ENCODE data around the gene IMPG2. TPM values are rescaled to one million over a fixed set of nuclear protein-coding genes. Genes with fewer than 3 reads are reported as not detected.

Gene IMPG2
- total RNA-seq, 3 donors from 2014 or later, result 0.03 to 0.05 (median 0.05) TPM

DNA sequence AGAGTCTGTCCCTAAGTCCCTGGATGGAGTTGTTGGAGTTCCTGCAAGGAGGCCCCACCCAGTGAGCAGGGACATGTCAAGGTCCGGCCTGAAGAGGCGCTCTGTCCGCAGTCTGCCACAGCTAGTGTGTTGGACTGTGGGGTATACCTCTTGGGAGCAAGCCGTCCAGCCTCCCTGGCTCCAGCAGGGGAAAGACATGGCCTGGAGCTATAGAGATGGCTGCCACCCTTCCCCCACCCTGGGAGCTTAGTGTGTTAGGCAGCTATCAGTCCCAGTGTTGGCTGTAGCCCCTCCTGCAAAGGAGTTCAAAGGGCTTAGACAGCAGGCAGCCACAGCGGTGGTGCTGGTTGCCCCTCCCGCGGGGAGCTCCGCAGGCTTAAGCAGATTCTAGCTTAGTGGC lies 20.3 kb downstream of the IMPG2 start:
- no peak overlapping the region for H3K4me3 Mint-ChIP-seq
- DNase-seq (no peak), ATAC-seq (no peak)
- peaks cover 39% of the 10 kb centered on the region for H3K9me3 Mint-ChIP-seq
- no peaks in the 10 kb centered on the region for H3K27me3 Mint-ChIP-seq (ENCODE audit: low read depth)
- no peaks in the 10 kb centered on the region for H3K4me1 Mint-ChIP-seq (ENCODE audit: low read depth)
- H3K36me3 Mint-ChIP-seq (ENCODE audit: insufficient read depth), result peaks cover 12% of the 10 kb centered on the region

DNA sequence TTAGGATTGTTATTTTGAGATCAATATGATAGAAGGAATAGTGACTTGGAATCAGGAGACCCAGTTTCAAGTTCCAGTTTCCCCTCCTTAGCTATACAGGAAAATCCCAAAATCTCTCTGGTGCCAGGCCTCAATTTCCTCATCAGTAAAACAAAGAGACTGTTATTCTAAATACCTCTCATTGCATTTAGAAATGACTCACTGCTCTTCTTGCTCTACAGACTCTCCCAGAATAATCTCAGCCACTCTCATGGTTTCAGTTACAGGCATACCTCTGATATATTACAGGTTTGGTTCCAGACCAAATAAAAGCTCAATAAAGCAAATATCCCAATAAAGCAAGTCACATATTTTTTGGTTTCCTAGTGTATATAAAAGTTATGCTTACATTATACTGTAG lies 28.3 kb downstream of the IMPG2 start:
- Mint-ChIP-seq H3K9me3 (peaks cover 26% of the 10 kb centered on the region), H3K36me3 (ENCODE audit: insufficient read depth) (peaks cover 5% of the 10 kb centered on the region), H3K27me3 (ENCODE audit: low read depth) (no peaks in the 10 kb centered on the region), H3K4me1 (ENCODE audit: low read depth) (no peaks in the 10 kb centered on the region), H3K4me3 (no peak overlapping the region)
- DNase-seq (no peak), ATAC-seq (no peak)

DNA sequence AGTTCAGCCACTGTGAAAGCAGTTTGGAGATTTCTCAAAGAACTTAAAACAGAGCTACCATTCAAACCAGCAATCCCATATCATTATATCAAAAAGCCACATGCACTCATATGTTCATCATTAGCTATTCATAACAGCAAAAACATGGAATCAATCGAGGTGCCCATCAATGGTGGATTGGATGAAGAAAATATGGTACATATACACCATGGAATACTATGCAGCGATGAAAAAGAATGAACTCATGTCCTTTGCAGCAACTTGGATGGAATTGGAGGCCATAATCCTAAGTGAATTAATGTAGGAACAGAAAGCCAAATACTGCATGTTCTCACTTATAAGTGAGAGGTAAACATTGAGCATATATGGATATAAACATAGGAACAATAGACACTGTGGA lies 32.1 kb downstream of the IMPG2 start:
- Mint-ChIP-seq H3K4me3 (no peak overlapping the region), H3K9me3 (peaks cover 5% of the 10 kb centered on the region), H3K27me3 (ENCODE audit: low read depth) (no peaks in the 10 kb centered on the region), H3K4me1 (ENCODE audit: low read depth) (no peaks in the 10 kb centered on the region), H3K36me3 (ENCODE audit: insufficient read depth) (peaks cover 7% of the 10 kb centered on the region)
- DNase-seq (no peak), ATAC-seq (no peak)

GRCh38 chr3:101284757-101285156 lies 35.6 kb downstream of the IMPG2 start:
- ATAC-seq (no peak), DNase-seq (no peak)
- Mint-ChIP-seq H3K36me3 (ENCODE audit: insufficient read depth) (peaks cover 7% of the 10 kb centered on the region), H3K9me3 (peaks cover 5% of the 10 kb centered on the region), H3K4me1 (ENCODE audit: low read depth) (no peaks in the 10 kb centered on the region), H3K27me3 (ENCODE audit: low read depth) (no peaks in the 10 kb centered on the region), H3K4me3 (no peak overlapping the region)

DNA sequence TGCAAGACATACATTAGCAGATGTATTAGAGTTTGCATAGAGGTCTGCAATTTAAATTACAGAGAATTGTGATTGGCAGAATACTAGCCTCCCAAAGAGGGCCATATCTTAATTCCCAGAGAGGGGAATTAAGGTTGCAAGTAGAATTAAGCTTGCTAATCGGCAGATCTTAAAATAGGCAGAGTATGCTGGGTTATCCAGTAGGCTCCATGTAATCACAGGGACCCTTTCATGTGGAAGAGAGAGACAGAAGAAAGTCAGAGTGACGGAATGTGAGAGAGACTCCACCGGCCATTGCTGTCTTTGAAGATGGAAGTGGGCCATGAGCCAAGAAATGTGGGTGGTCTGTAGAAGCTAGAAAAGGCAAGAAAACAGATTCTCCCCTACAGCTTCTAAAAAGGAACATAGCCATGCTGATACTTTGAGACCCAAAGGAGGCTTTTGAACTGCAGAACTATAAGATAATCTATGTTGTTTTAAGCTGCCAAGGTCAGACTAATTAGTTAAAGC lies 38.8 kb downstream of the IMPG2 start:
- no peak for DNase-seq
- no peak for ATAC-seq
- H3K36me3 Mint-ChIP-seq (ENCODE audit: insufficient read depth), result peaks cover 2% of the 10 kb centered on the region
- H3K4me1 Mint-ChIP-seq (ENCODE audit: low read depth), result no peaks in the 10 kb centered on the region
- no peaks in the 10 kb centered on the region for H3K27me3 Mint-ChIP-seq (ENCODE audit: low read depth)
- no peak overlapping the region for H3K4me3 Mint-ChIP-seq
- no peaks in the 10 kb centered on the region for H3K9me3 Mint-ChIP-seq

DNA sequence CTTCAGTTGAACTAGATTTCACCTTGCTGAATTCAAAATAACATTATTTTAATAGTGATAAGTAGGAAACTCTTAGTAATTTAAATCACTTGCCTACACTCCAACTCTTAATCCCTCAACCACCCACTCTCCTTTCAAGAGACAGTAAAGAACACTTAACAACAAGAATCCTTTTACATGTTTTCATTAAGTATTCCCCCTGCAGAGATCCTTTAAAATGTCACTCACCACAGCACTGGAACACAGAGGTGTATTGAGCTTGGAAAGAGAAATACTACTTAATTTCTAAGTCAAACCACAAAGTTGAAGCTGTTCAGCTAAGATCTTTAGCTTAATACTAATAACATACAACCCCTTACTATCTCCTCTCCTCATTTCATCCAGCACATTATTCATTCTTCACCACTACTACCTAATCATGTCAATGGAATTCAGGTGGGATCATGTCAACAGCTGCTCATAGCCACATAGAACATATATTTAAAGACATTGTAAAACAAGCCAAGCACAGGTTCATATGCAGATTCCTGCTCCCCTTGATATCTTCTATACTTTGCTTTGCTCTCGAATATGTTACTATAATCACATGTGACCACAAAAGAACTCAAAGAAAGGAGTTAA lies 40.5 kb downstream of the IMPG2 start:
- H3K4me3 Mint-ChIP-seq, result no peak overlapping the region
- no peak for DNase-seq

DNA sequence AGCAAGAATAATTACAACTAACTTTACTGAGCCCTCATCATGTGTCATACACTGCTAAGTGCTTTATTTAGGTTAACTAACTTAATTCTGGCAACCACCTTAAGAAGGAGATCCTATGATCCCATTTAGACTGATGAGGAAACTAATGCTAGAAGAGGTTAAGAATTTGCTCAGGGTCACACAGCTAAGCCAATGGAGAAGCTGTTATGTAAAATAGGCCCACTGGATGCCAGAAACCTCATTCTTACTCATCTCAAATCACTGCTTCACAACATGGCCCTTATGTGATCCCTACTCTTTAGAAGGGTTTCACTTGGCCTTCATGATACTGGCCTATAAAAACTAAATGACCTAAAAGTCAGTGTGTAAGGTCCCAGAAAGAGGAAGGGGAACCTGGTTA lies 41.2 kb downstream of the IMPG2 start:
- ATAC-seq (no peak), DNase-seq (no peak)
- Mint-ChIP-seq H3K36me3 (ENCODE audit: insufficient read depth) (peaks cover 2% of the 10 kb centered on the region), H3K4me3 (no peak overlapping the region), H3K9me3 (no peaks in the 10 kb centered on the region), H3K4me1 (ENCODE audit: low read depth) (no peaks in the 10 kb centered on the region), H3K27me3 (ENCODE audit: low read depth) (no peaks in the 10 kb centered on the region)

More for the DNA sequence above, 40.5 kb downstream of the IMPG2 start:
- Mint-ChIP-seq H3K27me3 (ENCODE audit: low read depth) (no peaks in the 10 kb centered on the region), H3K36me3 (ENCODE audit: insufficient read depth) (peaks cover 2% of the 10 kb centered on the region), H3K9me3 (no peaks in the 10 kb centered on the region), H3K4me1 (ENCODE audit: low read depth) (no peaks in the 10 kb centered on the region)
- no peak for ATAC-seq

DNA sequence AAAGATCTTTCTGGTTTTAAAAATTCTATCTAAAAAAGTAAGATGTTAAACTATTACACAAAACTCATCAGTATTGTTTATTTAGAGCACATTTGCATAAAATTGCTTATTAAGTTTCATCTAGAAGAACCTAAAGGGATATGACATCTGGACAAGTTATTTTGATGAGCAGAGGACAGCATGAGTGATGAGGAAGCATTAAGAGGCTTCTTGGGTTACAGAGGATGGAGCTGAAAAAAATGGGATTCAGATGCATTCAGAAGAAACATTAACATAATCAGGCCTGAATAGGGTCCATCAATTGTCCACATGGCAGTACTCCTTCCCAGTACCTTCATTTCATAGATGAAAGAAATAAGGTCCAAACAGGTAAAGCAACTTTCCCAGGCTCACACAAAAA lies 41.6 kb downstream of the IMPG2 start:
- Mint-ChIP-seq H3K4me1 (ENCODE audit: low read depth) (no peaks in the 10 kb centered on the region), H3K27me3 (ENCODE audit: low read depth) (no peaks in the 10 kb centered on the region), H3K36me3 (ENCODE audit: insufficient read depth) (peaks cover under 1% of the 10 kb centered on the region), H3K9me3 (no peaks in the 10 kb centered on the region), H3K4me3 (no peak overlapping the region)
- DNase-seq, result no peak
- no peak for ATAC-seq

DNA sequence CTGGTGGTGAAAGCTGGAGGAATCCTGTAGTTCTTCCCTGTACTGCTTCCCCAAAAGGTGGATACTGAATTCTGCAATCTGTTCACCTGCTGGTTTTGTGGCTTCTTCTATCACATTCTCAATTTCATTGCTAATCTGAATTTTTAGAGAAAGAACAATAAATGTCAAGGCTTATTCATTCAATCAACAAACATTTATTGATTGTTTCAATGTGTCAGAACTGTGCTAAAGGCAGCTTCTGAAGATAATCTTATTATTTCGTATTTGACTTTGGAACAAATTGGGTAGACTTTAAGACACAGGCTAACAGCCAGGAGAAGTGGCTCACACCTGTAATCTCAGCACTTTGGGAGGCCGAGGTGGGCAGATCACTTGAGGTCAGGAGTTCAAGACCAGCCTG lies 46.8 kb downstream of the IMPG2 start:
- DNase-seq (no peak), ATAC-seq (no peak)
- Mint-ChIP-seq H3K36me3 (ENCODE audit: insufficient read depth) (peaks cover 6% of the 10 kb centered on the region), H3K4me1 (ENCODE audit: low read depth) (no peaks in the 10 kb centered on the region), H3K4me3 (no peak overlapping the region), H3K9me3 (no peaks in the 10 kb centered on the region), H3K27me3 (ENCODE audit: low read depth) (no peaks in the 10 kb centered on the region)

DNA sequence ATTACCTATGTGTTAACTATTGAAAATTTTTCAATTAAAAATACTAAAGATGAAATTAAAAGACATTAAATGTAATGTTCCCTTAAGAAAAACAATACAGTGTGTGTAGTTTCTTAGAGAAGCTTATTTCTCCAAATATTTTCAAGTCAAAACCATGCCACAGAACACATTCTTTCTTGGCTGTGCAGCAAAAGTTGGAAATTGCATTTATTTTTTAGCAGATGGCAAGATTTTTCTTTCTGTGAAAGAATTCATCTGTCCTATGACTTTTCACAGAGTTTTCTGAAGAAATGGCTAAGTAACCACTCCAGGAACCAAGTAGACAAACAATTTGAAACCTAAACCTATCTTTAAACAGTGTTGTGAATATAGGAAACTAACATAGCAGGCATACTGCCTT lies 47.2 kb downstream of the IMPG2 start:
- no peak for ATAC-seq

GRCh38 chr3:101271728-101272127 lies 48.6 kb downstream of the IMPG2 start:
- ATAC-seq, result no peak
- Mint-ChIP-seq H3K4me1 (ENCODE audit: low read depth) (no peaks in the 10 kb centered on the region), H3K36me3 (ENCODE audit: insufficient read depth) (peaks cover 7% of the 10 kb centered on the region), H3K27me3 (ENCODE audit: low read depth) (no peaks in the 10 kb centered on the region), H3K4me3 (no peak overlapping the region), H3K9me3 (no peaks in the 10 kb centered on the region)
- no peak for DNase-seq

More for the DNA sequence above, 47.2 kb downstream of the IMPG2 start:
- Mint-ChIP-seq H3K27me3 (ENCODE audit: low read depth) (no peaks in the 10 kb centered on the region), H3K36me3 (ENCODE audit: insufficient read depth) (peaks cover 6% of the 10 kb centered on the region), H3K4me3 (no peak overlapping the region), H3K9me3 (no peaks in the 10 kb centered on the region), H3K4me1 (ENCODE audit: low read depth) (no peaks in the 10 kb centered on the region)
- no peak for DNase-seq

GRCh38 chr3:101270149-101270548 lies 50.2 kb downstream of the IMPG2 start:
- H3K27me3 Mint-ChIP-seq (ENCODE audit: low read depth), result no peaks in the 10 kb centered on the region
- no peak for DNase-seq
- H3K4me3 Mint-ChIP-seq, result no peak overlapping the region
- no peaks in the 10 kb centered on the region for H3K4me1 Mint-ChIP-seq (ENCODE audit: low read depth)
- ATAC-seq, result no peak
- peaks cover 8% of the 10 kb centered on the region for H3K36me3 Mint-ChIP-seq (ENCODE audit: insufficient read depth)
- H3K9me3 Mint-ChIP-seq, result no peaks in the 10 kb centered on the region

DNA sequence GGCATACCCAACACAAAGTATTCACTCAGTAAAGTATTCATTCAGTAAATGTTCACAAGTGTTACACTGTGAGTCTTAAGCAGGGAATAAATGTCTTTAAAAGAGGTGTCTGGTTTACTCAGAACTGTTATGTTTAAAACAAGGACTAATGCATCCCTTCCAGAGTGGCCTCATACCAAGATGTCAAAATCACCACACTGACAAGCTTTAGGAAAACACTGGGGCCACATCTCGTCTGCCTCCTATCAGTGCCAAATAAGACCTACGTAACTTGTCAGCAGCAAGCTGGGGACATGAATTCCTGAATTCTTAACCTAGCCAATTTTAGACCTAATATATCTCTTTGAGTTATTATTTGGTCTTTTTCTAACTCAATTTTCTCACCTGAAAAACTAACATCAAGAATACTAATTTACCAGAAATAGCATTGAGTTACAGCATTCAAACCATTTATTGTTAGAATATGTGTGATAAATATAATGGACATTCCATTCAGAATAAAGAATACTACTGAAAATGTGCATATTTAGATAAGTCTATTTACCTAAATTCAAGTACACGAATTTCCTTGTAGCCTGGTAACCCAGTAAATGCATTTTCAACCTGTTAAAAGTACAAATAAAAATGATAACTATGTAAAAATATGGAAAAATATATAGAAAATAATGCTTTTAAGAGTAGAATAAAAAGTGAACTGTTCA lies 51.3 kb downstream of the IMPG2 start:
- H3K9me3 Mint-ChIP-seq, result peaks cover 4% of the 10 kb centered on the region
- ATAC-seq, result no peak

GRCh38 chr3:101268141-101268540 lies 52.2 kb downstream of the IMPG2 start:
- H3K4me1 Mint-ChIP-seq (ENCODE audit: low read depth), result no peaks in the 10 kb centered on the region
- peaks cover 10% of the 10 kb centered on the region for H3K36me3 Mint-ChIP-seq (ENCODE audit: insufficient read depth)
- no peaks in the 10 kb centered on the region for H3K27me3 Mint-ChIP-seq (ENCODE audit: low read depth)
- ATAC-seq, result no peak
- DNase-seq, result no peak
- no peak overlapping the region for H3K4me3 Mint-ChIP-seq
- H3K9me3 Mint-ChIP-seq, result peaks cover 4% of the 10 kb centered on the region

More for the DNA sequence above, 51.3 kb downstream of the IMPG2 start:
- H3K36me3 Mint-ChIP-seq (ENCODE audit: insufficient read depth), result peaks cover 10% of the 10 kb centered on the region
- H3K4me3 Mint-ChIP-seq, result no peak overlapping the region
- no peaks in the 10 kb centered on the region for H3K27me3 Mint-ChIP-seq (ENCODE audit: low read depth)
- H3K4me1 Mint-ChIP-seq (ENCODE audit: low read depth), result no peaks in the 10 kb centered on the region
- no peak for DNase-seq

DNA sequence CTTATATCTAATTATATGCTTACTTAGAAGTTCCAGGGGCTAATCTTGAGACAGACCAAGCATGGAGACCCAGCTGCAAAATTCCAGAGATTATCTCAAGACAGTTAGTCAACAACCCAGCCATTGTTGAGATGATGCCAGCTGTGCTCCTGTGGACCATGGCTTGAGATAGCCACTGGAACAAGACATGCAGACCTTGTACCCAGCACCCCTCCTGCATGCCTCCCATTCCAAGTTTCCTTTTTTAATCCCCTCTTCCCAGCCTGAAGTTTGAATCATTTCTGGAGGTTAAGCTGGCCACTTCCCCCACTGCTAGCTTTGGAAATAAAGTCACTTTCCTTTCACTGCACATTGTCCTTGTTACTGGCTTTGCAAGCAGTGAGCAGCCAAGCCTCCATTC lies 53.8 kb downstream of the IMPG2 start:
- peaks cover 4% of the 10 kb centered on the region for H3K9me3 Mint-ChIP-seq
- peaks cover 5% of the 10 kb centered on the region for H3K36me3 Mint-ChIP-seq (ENCODE audit: insufficient read depth)
- DNase-seq (no peak), ATAC-seq (no peak)
- H3K4me1 Mint-ChIP-seq (ENCODE audit: low read depth), result no peaks in the 10 kb centered on the region
- H3K4me3 Mint-ChIP-seq, result no peak overlapping the region
- H3K27me3 Mint-ChIP-seq (ENCODE audit: low read depth), result no peaks in the 10 kb centered on the region
